ENCODE results near the gene SLC25A10.
A peak's percentile ranks its signal among the peaks of the same experiment; 100 is the strongest.
"Not testable (repeated sequence)": the region's sequence is repeated elsewhere in the genome, so short reads cannot be mapped to it uniquely, and the experiment has no call there.

Gene SLC25A10, protein sequence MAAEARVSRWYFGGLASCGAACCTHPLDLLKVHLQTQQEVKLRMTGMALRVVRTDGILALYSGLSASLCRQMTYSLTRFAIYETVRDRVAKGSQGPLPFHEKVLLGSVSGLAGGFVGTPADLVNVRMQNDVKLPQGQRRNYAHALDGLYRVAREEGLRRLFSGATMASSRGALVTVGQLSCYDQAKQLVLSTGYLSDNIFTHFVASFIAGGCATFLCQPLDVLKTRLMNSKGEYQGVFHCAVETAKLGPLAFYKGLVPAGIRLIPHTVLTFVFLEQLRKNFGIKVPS

DNA sequence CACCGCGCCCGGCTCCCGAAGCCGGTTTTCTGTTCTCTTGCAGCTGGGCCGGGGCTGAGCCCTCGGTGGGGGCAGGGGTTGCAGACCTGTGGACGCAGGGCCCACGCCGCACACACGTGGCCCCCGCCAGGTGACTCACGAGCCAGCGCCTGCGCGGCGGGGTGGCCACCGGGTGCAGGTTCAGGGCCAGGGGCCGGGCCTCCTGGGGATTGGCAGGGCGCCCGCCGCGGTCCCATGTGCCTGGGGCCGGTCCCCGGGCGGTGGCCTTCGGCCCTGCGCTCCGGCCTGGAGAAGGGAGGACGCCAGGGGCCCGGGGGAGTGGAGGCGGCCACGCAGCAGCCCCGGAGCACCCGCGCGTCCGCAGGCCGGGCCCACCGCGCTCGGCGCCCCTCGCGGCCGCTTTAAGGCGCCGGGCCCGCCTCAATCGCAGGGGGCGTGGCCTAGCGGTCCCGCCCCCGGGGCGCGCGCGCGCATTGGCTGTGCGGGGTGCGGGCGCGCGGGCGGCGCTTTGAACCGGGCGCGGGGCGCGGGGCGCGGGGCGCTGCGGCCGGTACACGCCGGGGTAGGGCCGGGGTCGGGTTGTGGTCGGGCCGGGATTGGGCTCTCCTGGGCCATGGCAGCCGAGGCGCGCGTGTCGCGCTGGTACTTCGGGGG is at the start of gene SLC25A10:
Gene SLC25A10 (plus strand): TSS at position 471 of the 654 bp plus-strand sequence. CDS start 143 bp downstream, at position 614.
- peak; percentile 47 for DNase-seq

- DNase-seq = no peak
Measured at GRCh38 chr17:81664051-81664470, 48.0 kb upstream of the SLC25A10 start.

DNA sequence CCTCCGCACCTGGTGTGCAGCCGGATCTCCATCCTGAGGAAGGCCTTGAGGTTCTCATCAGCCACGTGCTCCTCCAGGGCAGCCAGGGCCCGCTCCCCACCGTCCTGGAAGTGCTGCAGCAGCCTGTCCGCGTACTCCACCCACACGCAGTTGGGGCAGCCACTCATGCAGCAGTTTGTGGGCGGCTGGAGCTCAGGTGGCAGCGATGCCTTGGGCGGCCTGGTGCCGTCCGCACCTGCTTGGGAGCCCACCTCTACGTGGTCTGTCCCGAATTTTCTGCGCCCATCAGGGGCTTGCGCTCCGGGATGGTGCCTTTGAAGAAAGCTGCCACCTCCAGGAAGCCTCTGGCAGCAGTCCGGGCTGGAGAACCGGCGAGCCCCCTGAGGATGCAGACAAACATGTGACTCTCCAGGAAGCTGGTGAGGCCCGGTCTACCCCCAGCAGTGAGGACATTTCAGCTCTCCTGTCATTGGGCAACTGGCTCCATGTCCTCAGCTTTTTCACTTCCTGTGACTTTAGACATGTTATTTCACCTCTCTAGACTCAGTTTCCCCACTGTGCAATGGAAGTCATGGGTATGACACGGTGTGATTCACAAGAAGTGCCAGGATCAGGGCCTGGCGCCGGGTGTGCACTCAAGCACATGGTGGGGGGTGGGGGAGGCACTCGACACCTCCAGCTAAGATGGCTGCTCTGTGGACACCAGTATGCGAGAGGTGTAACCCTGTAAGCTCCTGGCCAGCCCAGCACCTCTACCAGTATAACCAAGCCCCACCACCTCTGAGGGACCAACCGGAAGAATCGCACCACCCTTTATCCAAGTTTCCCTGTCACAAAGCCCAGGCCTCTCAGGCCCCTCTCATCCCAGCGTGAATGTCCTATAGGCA is 46.6 kb upstream of the SLC25A10 start:
- DNase-seq = no peak

GRCh38 chr17:81666092-81666341 is 46.1 kb upstream of the SLC25A10 start:
- DNase-seq = no peak

GRCh38 chr17:81666342-81667191 is 45.5 kb upstream of the SLC25A10 start, which contains the start of the genes CCDC137 and OXLD1:
TSS of gene CCDC137 (plus strand) at chr17:81666737. CDS start at chr17:81666767, 30 bp downstream.
TSS of gene OXLD1 (minus strand) at chr17:81666605. CDS start at chr17:81666577, 28 bp downstream.
- peak; percentile 92 for DNase-seq

DNA sequence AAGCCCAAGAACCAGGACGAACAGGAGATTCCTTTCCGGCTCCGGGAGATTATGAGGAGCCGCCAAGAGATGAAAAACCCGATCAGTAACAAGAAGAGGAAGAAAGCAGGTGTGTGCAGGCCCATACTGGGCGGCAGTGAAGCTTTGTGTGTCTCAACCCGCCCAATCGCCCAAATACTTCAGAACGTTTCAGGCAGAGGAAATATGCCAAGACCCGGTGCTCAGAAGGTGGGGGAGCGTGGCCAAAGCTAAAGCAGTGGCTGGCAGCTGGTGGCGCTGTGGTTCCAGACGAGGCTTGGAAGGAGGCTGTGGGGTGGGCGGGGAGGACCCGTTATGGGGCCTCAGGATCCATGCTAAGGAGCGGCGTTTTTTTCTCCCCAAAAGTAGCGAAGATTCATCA is 44.3 kb upstream of the SLC25A10 start:
- DNase-seq = no peak

GRCh38 chr17:81672504-81672903 is 39.6 kb upstream of the SLC25A10 start:
- no peak for DNase-seq

GRCh38 chr17:81672954-81673353 is 39.1 kb upstream of the SLC25A10 start:
- no peak for DNase-seq

DNA sequence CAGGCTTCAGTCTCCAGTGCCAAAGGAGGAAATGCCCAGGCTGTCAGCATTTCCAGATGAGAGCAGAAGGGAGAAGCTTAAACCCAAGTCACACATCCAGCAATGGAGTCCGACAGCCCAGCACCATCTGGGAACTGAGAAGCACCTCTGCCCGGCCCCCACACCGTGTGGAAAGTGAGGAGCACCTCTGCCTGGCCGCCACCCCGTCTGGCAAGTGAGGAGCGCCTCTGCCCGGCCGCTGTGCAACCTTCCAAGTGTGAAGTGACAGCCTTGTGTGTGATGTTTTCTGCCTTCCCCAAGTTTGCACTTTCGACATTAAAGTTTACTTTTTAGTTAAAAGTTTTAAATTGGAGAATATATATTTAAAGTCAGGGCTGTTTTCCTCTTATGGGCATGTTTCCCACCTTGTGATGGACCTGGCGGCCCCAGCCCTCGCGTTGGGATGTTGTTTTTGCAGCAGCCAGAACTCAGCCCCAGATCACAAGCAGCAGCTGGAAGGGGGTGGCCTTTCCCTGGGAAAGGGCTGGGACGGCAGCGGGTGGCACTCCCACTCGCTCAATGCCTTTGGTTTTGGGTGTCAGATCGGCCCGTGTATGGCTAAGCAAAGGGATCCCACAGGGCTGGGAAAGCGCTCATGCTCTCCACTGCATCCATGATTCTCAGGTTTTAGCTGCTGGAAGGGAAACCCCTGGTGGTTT is 38.4 kb upstream of the SLC25A10 start:
- no peak for DNase-seq

DNA sequence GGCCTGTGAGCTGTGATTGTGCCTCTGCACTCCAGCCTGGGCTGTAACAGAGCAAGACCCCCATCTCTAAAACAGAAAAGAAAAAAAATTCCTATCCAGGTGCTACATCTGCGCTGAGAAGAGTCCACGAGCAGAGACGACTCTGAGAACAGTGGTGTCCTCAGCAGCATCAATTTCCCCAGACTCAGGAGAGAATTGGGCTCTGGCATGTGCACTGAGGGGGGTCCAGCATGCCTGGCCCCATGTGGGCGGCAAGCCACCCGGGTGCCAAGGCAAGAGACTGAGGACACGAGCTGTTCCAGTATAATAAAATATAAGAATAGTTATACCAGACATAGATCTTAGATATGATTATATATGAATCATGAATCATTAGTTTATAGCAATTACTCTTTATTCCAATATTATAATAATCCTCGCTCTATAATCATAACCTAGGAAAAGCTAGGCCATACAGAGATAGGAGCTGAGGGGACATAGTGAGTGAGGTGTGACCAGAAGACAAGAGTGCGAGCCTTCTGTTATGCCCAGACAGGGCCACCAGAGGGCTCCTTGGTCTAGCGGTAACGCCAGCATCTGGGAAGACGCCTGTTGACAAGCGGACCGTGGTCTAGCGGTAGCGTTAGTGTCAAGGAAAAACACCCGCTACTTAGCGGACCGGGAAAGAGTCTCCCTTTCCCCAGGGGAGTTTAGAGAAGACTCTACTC is 36.4 kb upstream of the SLC25A10 start:
- DNase-seq = not testable (repeated sequence)

DNA sequence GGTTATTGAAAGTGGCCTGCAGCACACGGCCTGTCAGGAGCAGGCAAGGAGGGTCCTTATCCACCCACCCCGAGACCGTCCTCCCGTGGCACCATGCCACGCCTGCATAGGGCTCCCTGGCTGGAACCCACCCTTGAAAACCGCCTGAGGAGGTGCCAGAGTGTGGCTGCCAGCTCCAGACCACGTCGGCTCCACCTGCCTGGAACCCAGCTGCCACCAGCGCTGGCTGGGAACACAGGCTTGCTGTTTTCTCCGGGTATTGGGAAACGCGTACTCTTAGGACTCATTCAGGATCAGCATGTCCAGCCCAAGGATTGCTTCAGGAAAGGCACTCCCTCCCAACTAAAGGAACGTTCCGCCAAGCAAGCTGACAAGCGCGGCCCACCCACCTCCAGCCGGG is 35.2 kb upstream of the SLC25A10 start:
- DNase-seq = no peak

- DNase-seq = no peak
Measured at GRCh38 chr17:81680150-81680549, 31.9 kb upstream of the SLC25A10 start.

DNA sequence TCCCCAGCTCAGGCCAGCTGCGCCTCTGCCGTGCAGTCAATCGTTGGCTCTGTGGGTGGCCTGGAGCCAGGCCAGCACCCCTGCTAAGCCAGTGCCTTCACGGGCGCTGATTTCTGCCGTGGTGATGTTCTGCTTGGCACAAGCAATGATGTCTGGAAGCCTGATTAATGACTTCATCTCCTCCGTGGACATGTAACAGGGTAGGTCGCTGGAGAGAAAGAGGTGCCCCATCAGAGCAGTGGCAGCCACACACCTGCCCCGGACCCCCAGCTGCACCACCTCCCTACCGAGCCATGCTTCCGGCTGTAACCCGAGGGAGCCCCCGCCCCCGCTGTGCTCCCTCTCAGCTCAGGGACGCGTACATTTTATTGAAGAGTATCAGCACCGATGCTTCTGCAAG is 30.4 kb upstream of the SLC25A10 start:
- peak; percentile 89 for DNase-seq

- DNase-seq = no peak
Measured at GRCh38 chr17:81682565-81683207, 29.4 kb upstream of the SLC25A10 start.

- no peak for DNase-seq
Measured at GRCh38 chr17:81683208-81683583, 28.9 kb upstream of the SLC25A10 start.

- peak; percentile 96 for DNase-seq
Measured at GRCh38 chr17:81683584-81684441, 28.3 kb upstream of the SLC25A10 start, which contains the start of the genes ARL16 and HGS. TSS of gene ARL16 (minus strand) at chr17:81683797. CDS start at chr17:81683753, 44 bp downstream. TSS of gene HGS (plus strand) at chr17:81684011. CDS start at chr17:81684067, 56 bp downstream.

DNA sequence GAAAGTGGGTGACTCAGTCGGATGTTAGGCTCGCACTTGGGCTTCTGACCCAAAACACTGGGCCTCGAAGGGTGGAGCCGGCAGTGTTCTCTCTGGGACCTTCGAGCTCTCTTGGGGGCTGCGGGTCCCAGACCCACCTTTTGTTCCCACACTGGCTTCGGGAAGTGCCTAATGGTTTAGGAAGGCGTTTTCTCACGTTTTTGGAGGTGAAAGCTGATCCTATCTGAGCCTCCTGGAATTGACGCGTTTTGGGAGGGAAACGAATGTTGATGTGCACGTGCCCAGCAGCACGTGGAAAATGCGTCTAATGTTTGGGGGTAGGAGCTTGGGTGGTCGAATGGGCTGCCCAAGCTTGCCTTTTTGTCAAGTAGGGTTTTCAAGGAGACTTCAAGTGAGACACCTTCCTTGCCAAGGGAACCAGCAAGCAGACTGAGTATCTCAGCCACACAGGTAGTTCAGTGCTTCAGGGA is 27.6 kb upstream of the SLC25A10 start:
- no peak for DNase-seq

- DNase-seq = no peak
Measured at GRCh38 chr17:81685108-81685507, 27.0 kb upstream of the SLC25A10 start.

- DNase-seq = no peak
Measured at GRCh38 chr17:81686614-81687013, 25.5 kb upstream of the SLC25A10 start.
